Osteocyte (in vitro differentiated cells): ENCODE results near the gene CD36. TPM values are rescaled to one million over a fixed set of nuclear protein-coding genes. Genes with fewer than 3 reads are reported as not detected.

Experiments
- DNase-seq: peaks from one replicate; pipeline ENCODE4 v3.0.0; 2021; ENCODE audit warnings: mixed read lengths; ENCODE audit not compliant: unreplicated experiment; ENCODE audit errors: extremely low spot score
- H3K27ac Mint-ChIP-seq: one replicate; pipeline ENCODE4 v1.8.0; 2021; ENCODE audit warnings: mild to moderate bottlenecking, mixed read lengths; ENCODE audit not compliant: unreplicated experiment
- H3K27me3 Mint-ChIP-seq: one replicate; pipeline ENCODE4 v1.8.0; 2021; ENCODE audit warnings: mixed read lengths; ENCODE audit not compliant: unreplicated experiment
- H3K36me3 Mint-ChIP-seq: one replicate; pipeline ENCODE4 v1.8.0; 2021; ENCODE audit warnings: mixed read lengths; ENCODE audit not compliant: unreplicated experiment
- H3K4me1 Mint-ChIP-seq: one replicate; pipeline ENCODE4 v1.8.0; 2021; ENCODE audit warnings: mixed read lengths; ENCODE audit not compliant: unreplicated experiment
- H3K4me3 Mint-ChIP-seq: one replicate; pipeline ENCODE4 v1.8.0; 2021; ENCODE audit warnings: mild to moderate bottlenecking, moderate library complexity, mixed read lengths; ENCODE audit not compliant: unreplicated experiment
- H3K9me3 Mint-ChIP-seq: one replicate; pipeline ENCODE4 v1.8.0; 2021; ENCODE audit warnings: mixed read lengths; ENCODE audit not compliant: unreplicated experiment
- CTCF ChIP-seq: fragments of 200-600 bp; sonication (generic); IDR thresholded peaks from 2 replicates; pipeline ENCODE4 v1.5.0; 2021; ENCODE audit warnings: antibody characterized with exemption, mild to moderate bottlenecking, moderate library complexity
- total RNA-seq: library from RNA; stranded (reverse); gene quantifications from 2 replicates; pipeline ENCODE4 v1.2.1, GENCODE V29; 2021

Gene CD36
- total RNA-seq, 1 donor from 2014 or later, result 0.08 TPM

- Mint-ChIP-seq H3K27ac (peak overlapping the region; percentile 59), H3K9me3 (peaks cover 6% of the 10 kb centered on the region), H3K4me3 (no peak overlapping the region), H3K36me3 (no peaks in the 10 kb centered on the region), H3K4me1 (peaks cover 8% of the 10 kb centered on the region), H3K27me3 (no peaks in the 10 kb centered on the region)
- no peak for TF ChIP-seq CTCF
- DNase-seq, result no peak
Observed at GRCh38 chr7:80622541-80622940, 15.9 kb upstream of the CD36 start.

- Mint-ChIP-seq H3K36me3 (no peaks in the 10 kb centered on the region), H3K27me3 (no peaks in the 10 kb centered on the region), H3K4me3 (no peak overlapping the region), H3K4me1 (peaks cover 8% of the 10 kb centered on the region), H3K27ac (no peak overlapping the region), H3K9me3 (peaks cover under 1% of the 10 kb centered on the region)
- DNase-seq, result no peak
- no peak for TF ChIP-seq CTCF
Observed at GRCh38 chr7:80623503-80624252, 14.8 kb upstream of the CD36 start.

- H3K27me3 Mint-ChIP-seq, result no peaks in the 10 kb centered on the region
- no peak for DNase-seq
- peaks cover 8% of the 10 kb centered on the region for H3K4me1 Mint-ChIP-seq
- TF ChIP-seq CTCF, result no peak
- no peak overlapping the region for H3K4me3 Mint-ChIP-seq
- no peaks in the 10 kb centered on the region for H3K9me3 Mint-ChIP-seq
- no peaks in the 10 kb centered on the region for H3K36me3 Mint-ChIP-seq
- H3K27ac Mint-ChIP-seq, result no peak overlapping the region
Observed at GRCh38 chr7:80624763-80625162, 13.7 kb upstream of the CD36 start.

GRCh38 chr7:80629023-80629422 lies 9.4 kb upstream of the CD36 start:
- H3K27ac Mint-ChIP-seq, result no peak overlapping the region
- H3K36me3 Mint-ChIP-seq, result no peaks in the 10 kb centered on the region
- H3K27me3 Mint-ChIP-seq, result no peaks in the 10 kb centered on the region
- H3K4me3 Mint-ChIP-seq, result no peak overlapping the region
- no peak for DNase-seq
- no peaks in the 10 kb centered on the region for H3K9me3 Mint-ChIP-seq
- TF ChIP-seq CTCF, result no peak
- peaks cover 22% of the 10 kb centered on the region for H3K4me1 Mint-ChIP-seq

GRCh38 chr7:80630608-80631405 lies 7.6 kb upstream of the CD36 start:
- peak overlapping the region; percentile 20 for H3K27ac Mint-ChIP-seq

More at GRCh38 chr7:80630608-80631405, 7.6 kb upstream of the CD36 start:
- Mint-ChIP-seq H3K9me3 (no peaks in the 10 kb centered on the region), H3K4me3 (no peak overlapping the region), H3K36me3 (no peaks in the 10 kb centered on the region), H3K27me3 (no peaks in the 10 kb centered on the region), H3K4me1 (peaks cover 37% of the 10 kb centered on the region)
- no peak for TF ChIP-seq CTCF
- DNase-seq, result no peak
